ENCODE results near the gene ZMYM4. TPM values are rescaled to one million over a fixed set of nuclear protein-coding genes. Genes with fewer than 3 reads are reported as not detected.

ZMYM4 gene
- total RNA-seq, 2 donors from 2014 or later = 131 to 153 TPM

DNA sequence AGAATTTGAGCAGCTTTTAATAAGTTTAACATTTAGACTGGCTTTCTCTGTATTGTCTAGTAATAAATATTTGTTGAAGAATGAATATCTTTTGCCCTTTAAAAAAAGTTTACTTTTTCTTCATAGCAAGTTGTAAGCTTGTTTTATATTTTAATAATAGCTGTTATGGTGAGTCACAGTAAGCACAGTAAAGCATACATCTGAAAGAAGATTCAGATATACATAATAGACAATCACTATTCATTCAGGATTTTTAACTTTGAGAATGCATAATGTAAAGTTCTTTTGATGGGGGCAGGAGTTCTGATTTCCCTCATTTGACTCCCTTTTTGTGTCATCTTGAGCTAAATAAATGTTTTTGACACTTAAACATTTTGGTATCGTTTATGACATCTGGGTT lies 66.0 kb downstream of the ZMYM4 start:
- WGBS, 2 experiments (ENCODE audit: insufficient coverage in 1 of 2, insufficient read length in 1 of 2) = 100% methylated on average over 1 of the region's 1 CpG; no CpG with 5 or more reads in 1 of the 2 experiments
- Histone ChIP-seq H3K36me3 (ENCODE audit: control insufficient read depth, insufficient read depth, low read length) (peaks cover 56% of the 10 kb centered on the region), H3K27ac (ENCODE audit: low read depth, low read length) (no peak overlapping the region), H3K4me1 (ENCODE audit: control insufficient read depth, insufficient read depth, low read length) (no peaks in the 10 kb centered on the region), H3K9ac (ENCODE audit: extremely low read depth, low read length, poor library complexity, severe bottlenecking) (no peak overlapping the region), H3K9me3 (ENCODE audit: control insufficient read depth, low read length) (no peaks in the 10 kb centered on the region), H3K4me3 (ENCODE audit: low read length) (no peak overlapping the region), H3K27me3 (ENCODE audit: control insufficient read depth, insufficient read depth, low read length, poor library complexity, severe bottlenecking) (no peaks in the 10 kb centered on the region)
- Mint-ChIP-seq H3K36me3 (ENCODE audit: low read depth) (peaks cover 57% of the 10 kb centered on the region), H3K27ac (no peak overlapping the region), H3K9me3 (peaks cover 6% of the 10 kb centered on the region), H3K27me3 (ENCODE audit: insufficient read depth) (no peaks in the 10 kb centered on the region), H3K4me1 (peaks cover 6% of the 10 kb centered on the region), H3K4me3 (no peak overlapping the region)
- TF ChIP-seq, protein P1, sequence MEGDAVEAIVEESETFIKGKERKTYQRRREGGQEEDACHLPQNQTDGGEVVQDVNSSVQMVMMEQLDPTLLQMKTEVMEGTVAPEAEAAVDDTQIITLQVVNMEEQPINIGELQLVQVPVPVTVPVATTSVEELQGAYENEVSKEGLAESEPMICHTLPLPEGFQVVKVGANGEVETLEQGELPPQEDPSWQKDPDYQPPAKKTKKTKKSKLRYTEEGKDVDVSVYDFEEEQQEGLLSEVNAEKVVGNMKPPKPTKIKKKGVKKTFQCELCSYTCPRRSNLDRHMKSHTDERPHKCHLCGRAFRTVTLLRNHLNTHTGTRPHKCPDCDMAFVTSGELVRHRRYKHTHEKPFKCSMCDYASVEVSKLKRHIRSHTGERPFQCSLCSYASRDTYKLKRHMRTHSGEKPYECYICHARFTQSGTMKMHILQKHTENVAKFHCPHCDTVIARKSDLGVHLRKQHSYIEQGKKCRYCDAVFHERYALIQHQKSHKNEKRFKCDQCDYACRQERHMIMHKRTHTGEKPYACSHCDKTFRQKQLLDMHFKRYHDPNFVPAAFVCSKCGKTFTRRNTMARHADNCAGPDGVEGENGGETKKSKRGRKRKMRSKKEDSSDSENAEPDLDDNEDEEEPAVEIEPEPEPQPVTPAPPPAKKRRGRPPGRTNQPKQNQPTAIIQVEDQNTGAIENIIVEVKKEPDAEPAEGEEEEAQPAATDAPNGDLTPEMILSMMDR (conservative IDR thresholded peaks at IDR 0.05) = no peak
- DNase-seq = no peak

DNA sequence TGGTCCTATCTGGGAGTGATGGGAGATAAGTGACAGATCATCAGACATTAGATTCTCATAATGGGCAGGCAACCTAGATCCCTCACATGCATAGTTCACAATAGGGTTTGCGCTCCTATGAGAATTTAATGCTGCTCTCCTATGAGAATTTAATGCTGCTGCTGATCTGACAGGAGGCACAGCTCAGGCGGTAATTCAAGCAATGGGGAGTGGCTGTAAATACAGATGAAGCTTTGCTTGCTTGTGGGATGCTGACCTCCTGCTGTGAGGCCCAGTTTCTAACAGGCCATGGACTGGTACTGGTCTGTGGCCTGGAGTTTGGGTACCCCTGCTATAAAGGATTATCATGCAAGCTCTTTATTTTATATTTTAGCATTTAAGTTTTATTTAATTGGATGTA lies 72.0 kb downstream of the ZMYM4 start:
- WGBS, 2 experiments (ENCODE audit: insufficient coverage in 1 of 2, insufficient read length in 1 of 2) = 92 to 100% methylated on average over 1 to 2 of the region's 2 CpGs
- peaks cover 6% of the 10 kb centered on the region for H3K9me3 Mint-ChIP-seq

DNA sequence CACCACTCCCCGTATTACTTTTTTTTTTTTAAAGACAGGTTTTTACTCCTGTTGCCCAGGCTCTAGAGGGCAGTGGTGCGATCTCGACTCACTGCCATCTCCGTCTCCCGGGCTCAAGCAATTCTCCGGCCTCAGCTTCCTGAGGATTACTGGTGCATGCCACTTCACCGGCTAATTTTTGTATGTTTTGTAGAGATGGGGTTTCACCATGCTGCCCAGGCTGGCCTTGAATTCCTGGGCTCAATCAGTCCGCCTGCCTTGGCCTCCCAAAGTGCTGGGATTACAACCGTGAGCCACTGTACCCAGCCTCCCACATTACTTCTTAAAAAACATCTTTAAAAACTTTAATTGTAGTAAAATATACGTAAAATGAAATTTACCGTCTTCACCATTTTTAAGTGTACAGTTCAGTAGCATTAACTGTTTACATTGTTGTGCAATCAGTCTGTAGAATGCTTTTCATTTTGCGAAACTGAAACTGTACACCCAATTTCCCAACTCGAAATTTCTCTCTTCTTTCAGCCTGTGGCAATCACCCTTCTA lies 77.0 kb downstream of the ZMYM4 start:
- Mint-ChIP-seq H3K27ac (no peak overlapping the region), H3K4me1 (peaks cover 5% of the 10 kb centered on the region), H3K9me3 (no peaks in the 10 kb centered on the region), H3K27me3 (ENCODE audit: insufficient read depth) (no peaks in the 10 kb centered on the region), H3K4me3 (no peak overlapping the region), H3K36me3 (ENCODE audit: low read depth) (peaks cover 22% of the 10 kb centered on the region)
- TF ChIP-seq, protein P1 (conservative IDR thresholded peaks at IDR 0.05) = peak; percentile 58
- WGBS, 2 experiments (ENCODE audit: insufficient coverage in 1 of 2, insufficient read length in 1 of 2) = 97 to 100% methylated on average over 3 to 13 of the region's 13 CpGs
- DNase-seq = peak; percentile 65
- no peaks in the 10 kb centered on the region for H3K27me3 ChIP-seq (ENCODE audit: control insufficient read depth, insufficient read depth, low read length, poor library complexity, severe bottlenecking)
- H3K4me3 ChIP-seq (ENCODE audit: low read length) = no peak overlapping the region
- no peaks in the 10 kb centered on the region for H3K4me1 ChIP-seq (ENCODE audit: control insufficient read depth, insufficient read depth, low read length)
- no peaks in the 10 kb centered on the region for H3K9me3 ChIP-seq (ENCODE audit: control insufficient read depth, low read length)
- no peak overlapping the region for H3K27ac ChIP-seq (ENCODE audit: low read depth, low read length)
- H3K9ac ChIP-seq (ENCODE audit: extremely low read depth, low read length, poor library complexity, severe bottlenecking) = no peak overlapping the region
- peaks cover 14% of the 10 kb centered on the region for H3K36me3 ChIP-seq (ENCODE audit: control insufficient read depth, insufficient read depth, low read length)

More for the DNA sequence above, 72.0 kb downstream of the ZMYM4 start:
- no peak overlapping the region for H3K9ac ChIP-seq (ENCODE audit: extremely low read depth, low read length, poor library complexity, severe bottlenecking)
- TF ChIP-seq, protein P1 (conservative IDR thresholded peaks at IDR 0.05) = no peak
- Mint-ChIP-seq H3K4me3 (no peak overlapping the region), H3K27me3 (ENCODE audit: insufficient read depth) (no peaks in the 10 kb centered on the region), H3K4me1 (no peaks in the 10 kb centered on the region), H3K36me3 (ENCODE audit: low read depth) (peaks cover 51% of the 10 kb centered on the region), H3K27ac (no peak overlapping the region)
- no peaks in the 10 kb centered on the region for H3K9me3 ChIP-seq (ENCODE audit: control insufficient read depth, low read length)
- peaks cover 32% of the 10 kb centered on the region for H3K36me3 ChIP-seq (ENCODE audit: control insufficient read depth, insufficient read depth, low read length)
- no peak overlapping the region for H3K4me3 ChIP-seq (ENCODE audit: low read length)
- no peaks in the 10 kb centered on the region for H3K27me3 ChIP-seq (ENCODE audit: control insufficient read depth, insufficient read depth, low read length, poor library complexity, severe bottlenecking)
- no peak overlapping the region for H3K27ac ChIP-seq (ENCODE audit: low read depth, low read length)
- no peaks in the 10 kb centered on the region for H3K4me1 ChIP-seq (ENCODE audit: control insufficient read depth, insufficient read depth, low read length)
- DNase-seq = no peak
